ENCODE results near the gene SLC17A1. TPM values are rescaled to one million over a fixed set of nuclear protein-coding genes. Genes with fewer than 3 reads are reported as not detected.
A peak's percentile ranks its signal among the peaks of the same experiment; 100 is the strongest.

SLC17A1 gene
- total RNA-seq, 6 experiments from 2014 or later: not detected

- Mint-ChIP-seq H3K36me3 (ENCODE audit: low read depth) (no peaks in the 10 kb centered on the region), H3K4me3 (no peak overlapping the region), H3K9me3 (no peaks in the 10 kb centered on the region), H3K27ac (no peak overlapping the region), H3K4me1 (ENCODE audit: low read depth) (no peaks in the 10 kb centered on the region), H3K27me3 (ENCODE audit: insufficient read depth) (no peaks in the 10 kb centered on the region)
- TF ChIP-seq CTCF (IDR thresholded peaks at IDR 0.05): peak; percentile 76
- DNase-seq: peak; percentile 39
Measured at GRCh38 chr6:25788305-25788922, 43.4 kb downstream of the SLC17A1 start.

GRCh38 chr6:25787428-25787827 is 44.4 kb downstream of the SLC17A1 start:
- H3K27ac Mint-ChIP-seq: no peak overlapping the region
- H3K36me3 Mint-ChIP-seq (ENCODE audit: low read depth): no peaks in the 10 kb centered on the region
- H3K27me3 Mint-ChIP-seq (ENCODE audit: insufficient read depth): no peaks in the 10 kb centered on the region
- no peaks in the 10 kb centered on the region for H3K4me1 Mint-ChIP-seq (ENCODE audit: low read depth)
- H3K9me3 Mint-ChIP-seq: no peaks in the 10 kb centered on the region
- no peak for TF ChIP-seq CTCF (IDR thresholded peaks at IDR 0.05)
- H3K4me3 Mint-ChIP-seq: no peak overlapping the region
- no peak for DNase-seq

GRCh38 chr6:25781134-25781533 is 50.7 kb downstream of the SLC17A1 start:
- no peak overlapping the region for H3K4me3 Mint-ChIP-seq
- TF ChIP-seq CTCF (IDR thresholded peaks at IDR 0.05): no peak
- H3K4me1 Mint-ChIP-seq (ENCODE audit: low read depth): no peaks in the 10 kb centered on the region
- H3K9me3 Mint-ChIP-seq: no peaks in the 10 kb centered on the region
- H3K27me3 Mint-ChIP-seq (ENCODE audit: insufficient read depth): no peaks in the 10 kb centered on the region
- no peak overlapping the region for H3K27ac Mint-ChIP-seq
- H3K36me3 Mint-ChIP-seq (ENCODE audit: low read depth): no peaks in the 10 kb centered on the region
- no peak for DNase-seq

- Mint-ChIP-seq H3K27ac (no peak overlapping the region), H3K36me3 (ENCODE audit: low read depth) (no peaks in the 10 kb centered on the region), H3K4me3 (no peak overlapping the region), H3K4me1 (ENCODE audit: low read depth) (no peaks in the 10 kb centered on the region), H3K9me3 (no peaks in the 10 kb centered on the region; the same call in 1 of the 2 replicates), H3K27me3 (ENCODE audit: insufficient read depth) (no peaks in the 10 kb centered on the region)
- DNase-seq: no peak
- no peak for TF ChIP-seq CTCF (IDR thresholded peaks at IDR 0.05)
Measured at GRCh38 chr6:25777856-25778649, 53.8 kb downstream of the SLC17A1 start.

- Mint-ChIP-seq H3K4me3 (no peak overlapping the region), H3K9me3 (no peaks in the 10 kb centered on the region; the same call in 1 of the 2 replicates), H3K36me3 (ENCODE audit: low read depth) (no peaks in the 10 kb centered on the region), H3K27ac (no peak overlapping the region), H3K4me1 (ENCODE audit: low read depth) (no peaks in the 10 kb centered on the region), H3K27me3 (ENCODE audit: insufficient read depth) (no peaks in the 10 kb centered on the region)
- DNase-seq: peak; percentile 10
- TF ChIP-seq CTCF (IDR thresholded peaks at IDR 0.05): no peak
Measured at GRCh38 chr6:25777031-25777430, 54.8 kb downstream of the SLC17A1 start.
